HAP-1 (cell line): ENCODE results near the gene MGMT.

Experiments
- DNase-seq, 2 experiments: peaks; one replicate each; pipeline ENCODE4 v3.0.0-alpha.2; 2016 to 2020; ENCODE audit warnings: low spot score in 2 of 2
- H3K27me3 ChIP-seq: fragments of 250-450 bp; sonication (Bioruptor Pico); 2 replicates; pipeline ENCODE4 v1.5.1; 2020; ENCODE audit warnings: low read depth, mild to moderate bottlenecking, moderate library complexity
- H3K36me3 ChIP-seq: fragments of 250-450 bp; sonication (Bioruptor Pico); replicated peaks from 2 replicates; pipeline ENCODE4 v1.5.1; 2020; ENCODE audit warnings: mild to moderate bottlenecking
- H3K4me1 ChIP-seq: fragments of 250-450 bp; sonication (Bioruptor Pico); 2 replicates; pipeline ENCODE4 v1.5.1; 2020; ENCODE audit warnings: mild to moderate bottlenecking
- H3K4me3 ChIP-seq: fragments of 250-450 bp; sonication (Bioruptor Pico); 2 replicates; pipeline ENCODE4 v1.5.1; 2020; ENCODE audit warnings: mild to moderate bottlenecking, moderate library complexity
- H3K9me3 ChIP-seq: fragments of 250-450 bp; sonication (Bioruptor Pico); 2 replicates; pipeline ENCODE4 v1.5.1; 2020; ENCODE audit warnings: mild to moderate bottlenecking, moderate library complexity
- in situ Hi-C: fragments of 300-500 bp; cut with MboI; formaldehyde crosslinking; loops from 3 replicates; pipeline ENCODE4 v1.14.3; 2020; ENCODE audit warnings: low sequenced_read_pairs, inconsistent platforms, mixed read lengths

Gene MGMT

DNA sequence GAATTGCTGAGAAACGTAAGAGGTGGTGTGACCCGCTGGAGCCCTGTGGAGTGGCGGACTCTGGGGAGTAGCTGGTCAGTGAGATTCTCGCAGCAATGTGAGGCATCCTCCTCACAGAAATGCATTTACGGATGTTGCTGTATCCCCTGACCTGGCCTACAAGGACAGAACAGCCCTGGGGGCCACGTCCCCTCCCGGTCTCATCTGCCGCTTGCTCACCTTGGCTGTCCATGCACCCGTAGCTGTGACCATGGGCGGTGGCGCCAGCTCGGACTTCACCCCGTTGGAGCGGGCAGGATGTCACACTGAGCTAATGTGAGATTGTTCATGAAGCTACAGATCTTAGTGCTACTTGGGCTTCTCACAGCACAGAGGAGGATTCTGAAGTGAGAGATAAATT lies 303.2 kb downstream of the MGMT start:
- Histone ChIP-seq H3K9me3 (no peaks in the 10 kb centered on the region), H3K36me3 (no peaks in the 10 kb centered on the region), H3K27me3 (no peaks in the 10 kb centered on the region), H3K4me3 (no peak overlapping the region), H3K4me1 (no peaks in the 10 kb centered on the region)
- no peak for DNase-seq
- in situ Hi-C loops: no loop called here

DNA sequence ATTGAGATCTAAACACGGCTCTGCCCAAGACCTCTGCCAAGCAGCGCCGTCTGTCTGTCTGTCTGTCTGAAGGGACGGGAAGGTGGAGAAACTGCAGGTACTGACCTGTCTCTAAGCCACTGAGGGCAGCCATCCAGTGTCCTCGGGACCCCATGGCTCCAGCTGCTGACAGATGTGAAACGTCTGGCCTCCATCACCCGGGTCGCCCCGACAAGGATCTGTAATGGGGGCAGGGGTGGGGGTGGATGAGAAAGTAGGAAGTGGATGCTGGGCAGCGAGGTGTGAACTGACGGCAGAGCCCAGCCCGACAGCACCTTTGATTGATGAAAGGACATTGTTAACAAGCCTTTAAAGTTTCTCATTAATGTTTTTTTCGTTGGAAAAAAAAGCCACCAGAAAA lies 304.0 kb downstream of the MGMT start:
- Histone ChIP-seq H3K4me1 (no peaks in the 10 kb centered on the region), H3K27me3 (no peaks in the 10 kb centered on the region), H3K36me3 (no peaks in the 10 kb centered on the region), H3K4me3 (no peak overlapping the region), H3K9me3 (no peaks in the 10 kb centered on the region)
- no peak for DNase-seq
- in situ Hi-C loops: no loop called here

DNA sequence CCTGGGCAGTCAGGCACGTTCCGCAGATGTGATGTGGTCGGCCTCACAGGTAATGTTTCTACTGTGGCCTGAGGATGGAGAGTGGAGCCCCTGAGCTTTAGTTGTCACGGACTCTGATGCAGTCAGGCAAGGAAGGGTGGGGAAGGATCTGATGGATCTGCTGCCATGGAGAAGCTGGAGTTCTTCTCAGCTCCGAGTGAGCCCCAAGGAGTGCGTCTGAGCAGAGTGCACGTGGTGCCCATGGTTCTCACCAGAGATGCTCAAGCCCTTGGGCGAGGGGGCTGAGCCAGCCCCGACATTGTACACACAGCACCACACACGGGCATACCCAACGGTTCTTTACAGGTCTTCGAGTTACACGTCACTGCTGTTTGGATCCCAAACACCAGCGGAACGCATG lies 304.5 kb downstream of the MGMT start:
- H3K27me3 ChIP-seq: no peaks in the 10 kb centered on the region
- no peaks in the 10 kb centered on the region for H3K9me3 ChIP-seq
- H3K4me1 ChIP-seq: no peaks in the 10 kb centered on the region
- DNase-seq: no peak
- in situ Hi-C loops: no loop called here
- H3K4me3 ChIP-seq: no peak overlapping the region
- H3K36me3 ChIP-seq: no peaks in the 10 kb centered on the region

DNA sequence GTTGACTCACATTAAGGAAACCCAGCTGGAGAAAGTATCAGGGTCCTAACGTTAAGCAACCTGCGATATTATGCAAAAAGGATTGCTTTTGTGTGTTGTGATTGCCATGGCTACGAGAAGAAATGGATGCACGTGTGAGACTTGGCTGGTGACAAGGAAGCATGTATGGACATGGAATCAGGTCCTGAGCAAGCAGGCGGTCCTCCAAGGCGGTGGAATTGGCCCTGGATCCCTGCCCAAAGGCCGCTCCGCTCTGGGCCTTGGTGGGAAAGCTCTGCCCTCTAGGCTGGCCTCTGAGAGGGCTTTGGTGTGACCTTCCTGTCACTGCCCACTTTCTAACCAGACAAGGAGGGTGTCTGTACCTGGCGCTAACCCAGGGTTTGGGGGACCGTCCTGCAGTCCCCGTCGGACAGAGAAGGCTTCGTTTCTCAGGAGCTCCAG lies 305.0 kb downstream of the MGMT start:
- H3K27me3 ChIP-seq: no peaks in the 10 kb centered on the region
- in situ Hi-C loops: no loop called here
- H3K4me1 ChIP-seq: no peaks in the 10 kb centered on the region
- no peaks in the 10 kb centered on the region for H3K36me3 ChIP-seq
- no peak for DNase-seq
- no peak overlapping the region for H3K4me3 ChIP-seq
- H3K9me3 ChIP-seq: no peaks in the 10 kb centered on the region

DNA sequence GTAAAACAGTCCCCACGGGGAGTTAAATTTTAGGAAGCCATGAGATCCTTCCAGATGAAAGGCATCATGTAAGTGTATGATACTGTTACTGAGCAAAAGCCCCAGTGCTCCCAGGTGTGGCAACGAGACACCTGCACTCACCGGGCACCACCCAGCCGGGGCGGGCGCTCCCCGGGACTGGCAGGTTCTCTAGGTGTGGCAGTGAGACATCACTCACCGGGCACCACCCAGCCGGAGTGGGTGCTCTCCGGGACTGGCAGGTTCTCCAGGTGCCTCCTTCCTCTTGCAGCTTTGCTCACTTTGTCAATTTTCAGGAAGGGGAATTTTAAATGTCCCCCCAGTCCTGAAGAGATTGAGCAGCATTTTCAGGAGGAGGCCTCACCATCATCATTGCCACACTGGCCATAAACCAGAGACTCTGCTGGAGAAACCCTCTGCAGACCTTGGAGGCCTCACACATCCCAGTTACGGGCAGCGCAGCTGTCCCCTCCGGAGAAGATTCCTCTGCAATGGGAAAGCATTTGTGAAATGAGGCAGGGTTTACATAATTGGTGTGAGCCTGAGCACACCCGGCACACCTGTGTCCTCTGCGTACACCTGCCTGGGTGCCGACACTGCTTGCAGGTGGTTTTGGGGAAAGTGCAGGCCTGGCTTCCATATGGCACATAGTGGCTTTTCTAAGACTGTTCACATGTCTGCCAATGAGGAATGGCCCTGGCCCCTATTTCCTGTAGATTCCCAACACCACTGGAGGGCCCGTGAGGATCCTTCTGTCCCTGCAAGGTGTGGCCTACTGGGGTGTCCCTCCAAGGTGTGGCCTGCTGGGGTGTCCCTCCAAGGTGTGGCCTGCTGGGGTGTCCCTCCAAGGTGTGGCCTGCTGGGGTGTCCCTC lies 305.7 kb downstream of the MGMT start:
- in situ Hi-C loops: no loop called here
- H3K9me3 ChIP-seq: no peaks in the 10 kb centered on the region
- H3K4me3 ChIP-seq: no peak overlapping the region
- DNase-seq: no peak
- no peaks in the 10 kb centered on the region for H3K4me1 ChIP-seq
- H3K36me3 ChIP-seq: no peaks in the 10 kb centered on the region
- no peaks in the 10 kb centered on the region for H3K27me3 ChIP-seq

DNA sequence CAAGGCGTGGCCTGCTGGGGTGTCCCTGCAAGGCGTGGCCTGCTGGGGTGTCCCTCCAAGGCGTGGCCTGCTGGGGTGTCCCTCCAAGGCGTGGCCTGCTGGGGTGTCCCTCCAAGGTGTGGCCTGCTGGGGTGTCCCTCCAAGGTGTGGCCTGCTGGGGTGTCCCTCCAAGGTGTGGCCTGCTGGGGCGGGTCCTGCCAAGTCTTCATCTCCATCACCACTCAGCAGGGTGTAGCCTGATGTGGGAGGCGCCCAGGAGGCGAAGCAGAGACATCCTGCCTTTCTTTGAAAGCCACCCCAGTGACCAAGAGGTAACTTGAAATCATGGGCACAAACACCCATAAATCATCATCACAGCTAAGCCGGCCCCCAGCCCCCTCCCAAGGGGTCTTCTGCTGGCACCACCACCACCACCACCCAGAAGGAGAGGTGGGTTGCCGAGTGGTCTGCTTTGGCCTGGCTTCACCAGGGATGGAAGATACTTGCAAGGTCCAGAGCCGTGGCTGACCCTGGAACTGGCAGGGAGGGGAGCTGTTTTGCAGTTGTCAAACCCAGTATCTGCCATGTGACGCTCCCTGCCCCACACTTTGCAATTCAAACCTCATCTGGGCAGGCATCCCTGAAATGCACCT lies 306.4 kb downstream of the MGMT start:
- in situ Hi-C loops: no loop called here
- Histone ChIP-seq H3K4me3 (no peak overlapping the region), H3K9me3 (no peaks in the 10 kb centered on the region), H3K27me3 (no peaks in the 10 kb centered on the region), H3K4me1 (no peaks in the 10 kb centered on the region), H3K36me3 (no peaks in the 10 kb centered on the region)
- DNase-seq: no peak

DNA sequence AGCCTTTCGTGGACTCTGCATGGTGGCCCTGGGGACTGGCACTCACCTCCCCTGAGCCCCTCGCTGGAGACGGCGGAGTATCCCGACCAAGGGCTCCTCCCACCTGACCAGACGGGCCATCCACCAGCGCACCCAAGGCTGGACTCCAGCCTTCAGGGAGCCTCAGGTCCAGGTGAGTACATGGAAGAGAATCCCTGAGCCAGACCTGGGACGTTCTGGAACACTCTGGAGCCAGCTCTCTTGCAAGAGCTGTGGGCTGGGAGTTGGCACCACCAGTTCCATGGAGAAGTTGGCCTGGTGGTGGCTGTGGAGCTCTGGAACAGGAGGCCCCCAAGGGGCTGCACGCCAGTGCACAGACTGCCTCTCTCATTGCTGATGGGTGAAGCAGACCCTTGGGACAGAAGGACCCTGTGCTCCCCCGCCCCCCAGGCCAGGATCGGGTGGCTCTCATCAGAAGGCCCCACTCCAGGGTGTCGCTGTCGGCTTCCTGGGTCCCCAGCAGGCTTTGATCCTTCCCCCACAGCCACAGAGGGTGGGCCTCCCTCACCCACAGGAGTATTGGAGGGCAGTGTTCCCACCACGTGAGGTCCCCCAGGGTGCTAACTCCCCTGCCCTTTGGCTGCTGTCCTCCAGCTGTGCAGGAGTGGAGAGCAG lies 307.2 kb downstream of the MGMT start:
- H3K4me1 ChIP-seq: no peaks in the 10 kb centered on the region
- no peak overlapping the region for H3K4me3 ChIP-seq
- no peaks in the 10 kb centered on the region for H3K9me3 ChIP-seq
- H3K36me3 ChIP-seq: no peaks in the 10 kb centered on the region
- no peaks in the 10 kb centered on the region for H3K27me3 ChIP-seq
- in situ Hi-C loops: no loop called here
- DNase-seq: no peak

DNA sequence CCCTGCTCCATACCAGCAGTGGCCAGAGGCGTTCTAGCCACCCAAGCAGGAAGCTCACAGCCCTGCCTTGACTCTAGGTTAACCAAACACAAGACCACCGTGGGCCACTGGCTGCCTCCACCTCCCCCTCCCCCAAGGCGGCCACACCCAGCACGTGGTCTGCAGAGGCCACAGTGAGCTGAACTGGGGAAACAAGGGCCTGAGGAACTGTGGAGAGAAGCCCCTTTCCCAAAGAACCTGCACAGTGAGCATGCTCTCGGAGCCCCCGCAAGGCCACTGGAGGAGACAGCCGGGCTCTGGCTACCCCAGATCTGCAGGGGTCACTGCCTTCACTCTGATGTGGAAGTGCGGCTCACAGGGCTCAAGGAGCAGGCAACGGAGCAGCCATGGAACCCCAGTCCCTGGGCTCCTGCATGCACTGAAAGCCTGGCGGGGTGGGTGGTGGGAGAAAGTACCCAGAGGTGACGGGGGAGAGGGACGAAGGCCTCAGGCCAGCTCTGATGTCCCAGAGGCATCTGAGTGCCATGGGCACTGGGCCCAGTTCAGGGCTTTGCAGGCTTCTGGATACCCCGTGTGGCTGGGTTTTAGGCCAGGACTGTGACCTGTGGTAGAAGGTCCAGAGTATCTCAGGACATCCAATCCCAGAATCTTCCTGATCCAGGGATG lies 307.8 kb downstream of the MGMT start:
- Histone ChIP-seq H3K36me3 (no peaks in the 10 kb centered on the region), H3K9me3 (no peaks in the 10 kb centered on the region), H3K27me3 (no peaks in the 10 kb centered on the region), H3K4me1 (no peaks in the 10 kb centered on the region), H3K4me3 (no peak overlapping the region)
- in situ Hi-C loops: no loop called here
- no peak for DNase-seq

DNA sequence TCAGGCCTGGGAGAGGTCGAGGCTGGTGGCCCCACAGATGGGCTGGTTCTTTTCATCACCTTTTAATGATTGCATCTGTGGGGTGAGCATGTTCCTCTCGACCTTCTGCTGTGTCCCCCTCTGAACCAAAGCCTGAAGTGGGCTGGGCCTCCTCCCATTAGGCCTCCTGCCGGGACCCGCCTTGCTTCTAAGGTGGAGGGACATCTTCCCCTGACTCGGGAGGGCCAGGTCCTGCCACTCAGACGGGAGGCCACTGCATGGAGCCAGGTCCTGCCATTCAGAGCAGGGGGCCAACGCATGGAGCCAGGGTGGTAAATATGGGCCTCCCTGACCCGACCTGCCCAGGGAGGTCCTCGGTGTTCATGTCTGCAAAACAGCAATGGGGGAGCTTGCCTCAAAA lies 308.6 kb downstream of the MGMT start:
- Histone ChIP-seq H3K36me3 (no peaks in the 10 kb centered on the region), H3K9me3 (no peaks in the 10 kb centered on the region), H3K4me3 (no peak overlapping the region), H3K4me1 (no peaks in the 10 kb centered on the region), H3K27me3 (no peaks in the 10 kb centered on the region)
- in situ Hi-C loops: no loop called here
- DNase-seq: no peak

DNA sequence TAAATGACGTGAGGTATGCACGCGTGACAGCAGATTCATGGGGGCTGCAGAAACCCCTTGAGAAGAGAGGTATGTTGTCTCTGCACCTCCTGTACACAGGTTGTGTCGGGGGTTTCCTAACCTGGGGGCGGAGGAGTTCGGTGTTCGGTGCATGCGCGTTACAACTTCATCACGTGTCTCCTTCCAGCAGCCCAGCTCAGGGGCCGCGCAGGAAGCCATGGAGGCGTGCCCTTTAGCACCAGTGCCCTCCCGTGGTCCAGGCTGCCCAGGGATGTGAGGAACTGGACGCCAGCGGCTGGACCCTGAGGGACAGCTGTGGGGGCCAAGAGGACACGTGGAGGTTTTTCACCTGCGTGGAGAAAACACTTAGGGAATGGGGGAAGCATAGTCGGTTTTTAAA lies 310.6 kb downstream of the MGMT start:
- Histone ChIP-seq H3K4me1 (no peaks in the 10 kb centered on the region), H3K4me3 (no peak overlapping the region), H3K27me3 (no peaks in the 10 kb centered on the region), H3K36me3 (no peaks in the 10 kb centered on the region), H3K9me3 (no peaks in the 10 kb centered on the region)
- in situ Hi-C loops: no loop called here
- no peak for DNase-seq

DNA sequence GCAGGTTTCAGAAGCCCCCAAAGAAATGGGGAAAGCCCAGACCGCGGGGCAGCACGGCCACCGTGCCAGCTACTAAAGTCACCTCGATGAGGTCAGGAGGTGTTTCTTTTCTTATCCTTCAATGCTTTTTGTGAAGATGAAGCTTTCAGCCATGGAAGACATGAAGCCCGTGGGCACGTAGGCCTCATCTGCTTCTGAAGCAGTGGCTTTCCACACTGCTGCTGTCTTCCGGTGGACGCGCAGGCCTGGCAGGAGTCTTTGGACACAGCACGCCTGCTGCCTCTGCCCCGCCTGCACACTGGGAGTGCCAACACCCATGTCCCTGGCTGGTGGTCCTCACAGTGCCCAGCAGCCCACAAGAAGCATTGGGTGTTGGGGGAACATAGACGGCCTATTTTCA lies 311.5 kb downstream of the MGMT start:
- H3K27me3 ChIP-seq: no peaks in the 10 kb centered on the region
- no peaks in the 10 kb centered on the region for H3K9me3 ChIP-seq
- H3K4me1 ChIP-seq: no peaks in the 10 kb centered on the region
- H3K4me3 ChIP-seq: no peak overlapping the region
- no peaks in the 10 kb centered on the region for H3K36me3 ChIP-seq
- no peak for DNase-seq
- in situ Hi-C loops: no loop called here

DNA sequence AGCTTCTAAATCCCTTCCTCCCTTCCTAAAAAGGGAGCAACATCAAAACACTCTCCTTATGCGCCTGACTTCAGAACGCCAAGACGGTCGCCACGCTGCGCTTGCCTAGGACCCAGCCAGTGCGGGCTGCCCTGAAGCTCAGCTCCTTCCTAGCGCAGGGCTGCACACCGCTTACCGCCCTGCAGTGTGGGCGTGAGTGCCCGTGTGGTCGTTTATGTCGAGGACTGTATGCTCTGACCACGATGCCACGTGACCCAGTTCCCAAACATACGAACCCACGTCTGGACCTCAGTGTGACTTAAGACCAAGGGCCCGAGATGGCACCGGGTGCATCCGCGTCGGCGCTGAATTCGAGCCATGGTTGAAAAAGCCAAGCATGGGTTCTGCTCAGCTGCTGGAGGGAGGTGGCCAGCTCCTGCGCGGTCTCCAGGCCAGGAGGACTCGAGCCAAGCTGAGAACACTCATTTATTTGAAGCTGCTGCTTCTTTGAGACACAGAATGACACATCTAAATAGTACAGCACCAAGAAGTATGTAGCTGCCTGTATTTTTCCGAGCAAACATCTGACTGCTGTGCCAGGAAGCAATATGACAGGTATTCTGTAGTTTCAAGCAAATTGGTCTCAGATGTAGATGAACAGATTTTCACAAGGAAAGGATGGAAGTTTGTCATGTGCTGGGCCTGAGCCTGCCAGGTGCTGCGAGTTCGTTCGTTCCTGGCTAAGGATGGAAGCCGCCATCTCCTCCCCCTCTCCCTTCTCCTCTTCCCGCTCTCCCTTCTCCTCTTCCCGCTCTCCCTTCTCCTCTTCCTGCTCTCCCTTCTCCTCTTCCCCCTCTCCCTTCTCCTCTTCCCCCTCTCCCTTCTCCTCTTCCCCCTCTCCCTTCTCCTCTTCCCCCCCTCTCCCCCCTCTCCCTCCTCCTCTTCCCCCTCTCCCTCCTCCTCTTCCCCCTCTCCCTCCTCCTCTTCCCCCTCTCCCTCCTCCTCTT lies 312.4 kb downstream of the MGMT start:
- no peaks in the 10 kb centered on the region for H3K4me1 ChIP-seq
- no peak for DNase-seq
- no peaks in the 10 kb centered on the region for H3K9me3 ChIP-seq
- in situ Hi-C loops: no loop called here
- H3K4me3 ChIP-seq: no peak overlapping the region
- no peaks in the 10 kb centered on the region for H3K36me3 ChIP-seq
- H3K27me3 ChIP-seq: no peaks in the 10 kb centered on the region

DNA sequence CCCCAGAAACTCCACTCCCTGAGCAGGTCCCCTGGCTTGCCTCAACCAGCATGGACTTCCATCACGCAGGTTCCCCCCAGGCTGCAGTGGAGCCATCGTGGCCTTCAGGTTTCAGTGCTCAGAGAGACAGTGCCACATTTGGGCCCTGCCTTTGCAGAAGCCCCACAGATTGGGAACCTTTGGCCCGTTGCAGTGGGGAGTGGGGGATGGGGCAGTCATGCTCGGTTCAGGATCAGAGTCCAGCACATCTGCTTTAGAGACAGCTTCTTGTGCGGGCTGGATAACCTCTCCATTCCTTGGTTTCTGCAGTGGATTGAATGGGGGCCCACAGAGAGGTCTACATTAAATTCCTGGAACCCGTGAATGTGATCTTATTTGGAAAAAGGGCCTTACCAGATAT lies 313.2 kb downstream of the MGMT start:
- Histone ChIP-seq H3K4me3 (no peak overlapping the region), H3K36me3 (no peaks in the 10 kb centered on the region), H3K4me1 (no peaks in the 10 kb centered on the region), H3K9me3 (no peaks in the 10 kb centered on the region), H3K27me3 (no peaks in the 10 kb centered on the region)
- DNase-seq: no peak
- in situ Hi-C loops: no loop called here
